HG02870 (cell line): ENCODE measurements around the gene IFT27.
"Not testable (repeated sequence)": the region's sequence is repeated elsewhere in the genome, so short reads cannot be mapped to it uniquely, and the experiment has no call there.

Experiments used
- ATAC-seq: cut with Tn5 transposase; IDR thresholded peaks from one replicate; pipeline ENCODE4 v1.9.1; 2021; ENCODE audit warnings: mild to moderate bottlenecking, moderate library complexity; ENCODE audit not compliant: unreplicated experiment

Gene IFT27

DNA sequence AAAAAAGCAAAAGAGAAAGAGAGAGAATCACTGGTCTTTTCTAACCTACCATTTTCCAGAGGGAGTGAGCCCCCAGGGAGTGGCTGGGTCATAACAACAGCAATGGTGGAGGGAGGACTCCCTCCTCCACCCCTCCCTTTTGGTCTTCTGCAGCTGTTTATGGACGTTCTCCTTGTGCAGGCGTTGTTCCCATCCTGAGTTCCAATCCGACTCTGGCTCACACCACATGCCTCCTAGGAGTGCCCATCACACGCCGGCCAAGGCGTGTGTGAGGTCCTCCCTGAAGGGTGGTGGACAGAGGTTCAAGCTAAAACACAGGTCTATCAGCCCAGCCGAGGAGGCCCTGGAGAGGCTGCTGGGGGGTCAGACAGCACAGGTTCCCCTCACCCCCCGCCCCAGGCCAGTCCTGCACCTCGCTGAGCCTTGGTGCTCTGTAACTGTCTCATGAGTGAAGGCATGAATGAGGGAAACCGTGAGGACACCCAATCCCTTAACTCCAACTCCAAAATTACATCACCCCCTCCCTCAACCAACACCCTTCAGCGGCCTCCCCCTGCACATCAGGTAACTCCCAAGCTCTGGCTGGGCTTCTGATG, 29.4 kb downstream of the IFT27 start:
- ATAC-seq = no peak

DNA sequence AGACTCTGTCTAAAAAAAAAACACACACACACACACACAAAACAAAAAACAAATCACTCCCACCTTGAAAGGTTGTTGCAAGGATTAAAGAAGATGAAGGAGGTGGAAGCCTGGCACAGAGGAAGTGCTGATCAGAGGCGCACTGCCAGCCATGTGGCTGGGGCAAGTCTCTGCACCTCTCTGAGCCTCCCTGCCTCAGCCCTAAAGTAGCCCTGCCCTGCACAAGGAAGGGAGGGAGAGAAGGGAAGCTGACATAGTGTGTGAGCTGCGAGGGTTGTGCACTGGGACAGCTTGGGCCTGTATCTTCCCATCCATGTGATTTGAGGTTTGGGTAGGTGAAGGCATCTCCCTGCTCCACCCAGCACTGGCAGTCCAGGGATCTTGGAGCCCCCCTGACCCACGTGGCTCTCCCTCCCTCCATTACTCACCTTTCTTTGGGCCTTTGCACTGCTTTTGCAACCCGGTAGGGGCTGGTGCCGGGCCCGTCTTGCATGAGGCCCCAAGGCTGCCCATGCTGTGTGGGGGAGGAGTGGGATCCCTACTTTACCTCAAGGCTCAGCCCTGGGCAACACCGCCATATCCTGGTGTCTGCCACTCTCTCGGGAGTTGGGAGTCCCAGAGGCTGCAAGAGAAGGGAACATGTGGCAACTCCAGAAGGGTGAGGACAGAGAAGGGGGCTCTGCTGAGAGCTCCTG, 30.5 kb downstream of the IFT27 start:
- no peak for ATAC-seq

DNA sequence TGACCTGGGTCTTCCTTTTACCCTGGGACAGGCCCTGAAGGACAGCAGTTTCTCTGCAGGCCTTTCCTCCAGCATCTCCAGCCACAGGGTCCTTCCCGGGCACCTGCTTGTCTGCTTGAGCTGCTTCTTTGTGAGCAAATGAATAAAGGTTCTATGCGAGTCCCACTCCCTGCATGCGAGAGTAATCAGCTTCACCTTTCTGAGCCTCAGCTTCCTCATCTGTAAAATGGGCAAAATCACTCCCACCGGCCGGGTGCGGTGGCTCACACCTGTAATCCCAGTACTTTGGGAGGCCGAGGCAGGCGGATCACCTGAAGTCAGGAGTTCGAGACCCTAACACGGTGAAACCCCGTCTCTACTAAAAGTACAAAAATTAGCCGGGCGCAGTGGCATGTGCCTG, 31.1 kb downstream of the IFT27 start:
- no peak for ATAC-seq

DNA sequence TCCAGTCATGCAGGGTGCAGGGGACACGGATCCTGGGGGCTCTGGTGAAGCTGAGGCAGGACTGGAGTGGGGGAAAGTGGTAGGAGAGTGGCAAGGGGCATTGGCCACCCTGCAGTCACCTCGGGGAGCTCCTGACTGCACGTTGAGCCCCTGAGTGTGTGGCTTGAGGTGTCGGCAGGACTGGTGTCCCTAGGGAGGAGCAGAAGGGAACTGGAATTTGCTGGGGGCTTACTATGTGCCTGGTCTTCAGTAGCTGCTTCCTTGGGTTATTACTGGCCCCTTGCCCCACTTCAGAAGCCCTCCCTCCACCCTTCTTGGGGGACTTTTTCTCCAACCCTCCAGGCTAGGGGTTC, 31.5 kb downstream of the IFT27 start:
- no peak for ATAC-seq

DNA sequence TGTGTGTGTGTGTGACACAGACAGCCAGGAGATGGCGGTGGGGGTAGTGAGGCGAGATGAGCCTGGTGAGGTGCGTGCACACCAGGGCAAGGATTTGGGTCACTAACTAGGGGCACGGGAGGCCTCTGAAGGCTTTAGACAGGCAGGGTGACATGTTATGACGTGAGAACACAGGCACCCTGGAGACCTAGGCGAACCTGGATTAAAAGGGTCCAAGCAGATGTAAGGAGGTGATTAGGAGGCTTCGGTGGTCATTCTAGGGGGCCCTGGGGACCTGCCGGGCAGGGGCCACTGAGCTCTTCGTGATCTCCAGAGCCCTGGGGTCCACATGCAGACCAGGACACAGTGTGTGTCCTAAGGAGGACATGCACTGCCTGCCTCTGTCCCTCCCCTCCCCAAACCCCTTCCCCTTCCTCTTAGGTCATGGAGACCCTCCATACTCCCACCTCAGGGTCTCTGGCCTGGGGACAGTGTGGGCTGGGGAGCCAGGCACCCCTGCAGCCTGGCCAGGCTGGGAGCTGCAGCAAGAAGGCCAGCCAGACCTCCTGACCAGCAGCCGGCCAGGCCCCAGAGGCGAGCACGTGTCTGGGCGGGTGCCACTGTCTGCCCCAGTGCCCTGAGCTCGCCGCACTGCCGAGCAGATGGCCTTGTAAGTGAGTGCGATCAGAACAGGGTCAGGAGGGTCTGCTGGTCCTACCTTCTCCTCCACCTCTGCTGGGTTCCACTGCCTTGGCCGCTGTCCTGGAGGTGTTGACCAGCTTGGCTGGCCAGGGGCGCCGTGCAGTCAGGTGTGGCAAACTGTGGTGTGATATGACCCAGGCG, 32.1 kb downstream of the IFT27 start:
- ATAC-seq = no peak

DNA sequence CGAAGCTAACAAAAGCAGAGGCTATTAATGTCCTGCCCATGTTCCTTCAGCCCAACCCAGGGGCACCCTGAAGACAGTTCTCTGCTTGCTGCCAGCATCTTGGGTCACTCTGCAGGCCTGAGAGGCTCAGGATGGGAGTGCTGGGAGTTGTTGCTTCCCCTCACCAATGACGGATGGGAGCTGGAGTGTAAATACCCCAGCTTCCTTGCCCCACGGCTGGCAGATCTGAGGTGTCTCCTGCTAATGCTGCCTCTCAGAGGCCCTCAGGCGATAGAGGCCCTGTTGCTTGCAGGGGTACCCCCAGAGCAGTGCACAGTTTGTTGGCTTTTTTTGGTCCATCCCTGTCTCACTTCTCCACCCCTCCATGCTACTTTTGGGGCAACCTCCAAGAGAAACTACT, 32.9 kb downstream of the IFT27 start:
- no peak for ATAC-seq

DNA sequence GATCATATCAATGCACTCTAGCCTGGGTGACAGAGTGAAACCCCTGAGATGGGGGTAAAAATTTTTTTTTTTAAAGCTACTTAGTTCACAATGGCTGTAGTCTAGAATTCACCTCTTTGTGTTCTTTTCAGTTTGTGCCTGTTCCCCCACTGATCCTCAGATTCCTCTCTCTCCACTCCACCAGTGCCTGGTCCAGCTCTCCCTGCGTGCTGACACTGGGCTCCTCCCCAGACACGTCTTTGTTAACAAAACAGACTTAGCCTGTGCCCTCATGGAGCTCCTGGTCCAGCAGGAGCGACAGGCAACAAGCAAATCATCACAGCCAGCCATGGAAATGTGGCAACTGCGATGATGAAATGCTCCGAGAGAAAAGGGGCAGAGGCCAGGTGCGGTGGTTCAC, 34.0 kb downstream of the IFT27 start:
- no peak for ATAC-seq

DNA sequence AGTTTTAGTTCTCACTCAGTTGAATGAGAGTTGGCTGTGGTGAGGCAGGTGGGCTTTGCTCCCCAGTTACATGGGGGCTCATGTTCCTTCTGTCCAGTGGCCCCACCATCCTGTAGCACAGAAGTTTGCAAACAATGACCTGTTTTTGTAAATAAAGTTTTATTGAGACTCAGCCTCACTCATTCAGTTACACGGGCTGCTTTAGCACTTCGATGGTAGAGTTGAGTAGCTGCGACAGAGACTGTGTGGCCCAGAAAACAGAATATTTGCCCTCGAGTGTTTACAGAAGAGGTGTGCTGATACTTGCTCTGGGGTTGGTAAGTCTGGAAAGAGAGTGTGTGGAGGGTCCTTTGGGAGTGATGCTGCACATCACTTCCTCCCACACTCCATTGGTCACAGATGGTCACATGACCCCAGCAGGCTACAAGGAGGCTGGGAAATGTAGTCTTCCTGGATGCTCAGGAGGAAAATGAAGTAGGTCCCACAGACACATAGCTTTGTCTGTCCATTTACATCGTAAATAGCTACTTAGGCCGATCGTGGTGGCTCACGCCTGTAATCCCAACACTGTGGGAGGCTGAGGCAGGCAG, 34.6 kb downstream of the IFT27 start:
- ATAC-seq = no peak

DNA sequence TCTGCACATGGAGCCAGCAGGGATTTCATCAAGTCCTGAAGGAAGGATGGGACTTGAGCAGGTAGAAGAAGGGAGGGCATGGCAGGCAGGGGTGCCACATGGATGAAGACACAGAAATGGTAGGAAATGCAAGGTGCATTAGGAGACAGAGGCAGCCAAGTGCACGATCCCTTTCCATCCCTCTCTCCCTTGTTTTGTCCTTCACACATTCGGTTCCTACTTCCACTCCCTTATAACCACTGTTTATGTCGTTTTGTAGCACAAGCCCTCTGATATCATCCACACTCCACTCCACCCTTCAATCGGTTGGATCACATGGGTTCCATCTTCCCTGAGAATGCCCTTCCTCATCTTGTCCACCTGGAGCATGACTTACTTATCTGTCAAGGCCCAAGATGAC, 35.2 kb downstream of the IFT27 start:
- ATAC-seq = no peak

DNA sequence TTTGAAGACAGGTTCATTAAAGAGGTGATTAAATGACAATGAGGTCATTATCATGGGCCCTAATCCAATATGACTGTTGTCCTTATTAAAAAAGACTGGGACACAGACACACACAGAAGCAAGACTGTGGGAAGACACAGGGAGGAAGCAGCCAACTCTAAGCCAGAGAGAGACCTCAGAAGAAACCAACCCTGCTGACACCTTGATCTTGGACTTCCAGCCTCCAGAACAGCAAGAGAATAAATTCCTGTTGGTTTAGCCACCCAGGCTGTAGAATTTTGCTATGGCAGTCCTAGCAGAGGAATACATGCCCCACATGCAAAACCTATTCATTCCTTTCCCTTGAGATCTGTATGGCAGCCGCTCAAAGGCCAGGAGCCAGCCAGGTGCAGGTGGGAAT, 36.7 kb downstream of the IFT27 start:
- ATAC-seq = no peak

DNA sequence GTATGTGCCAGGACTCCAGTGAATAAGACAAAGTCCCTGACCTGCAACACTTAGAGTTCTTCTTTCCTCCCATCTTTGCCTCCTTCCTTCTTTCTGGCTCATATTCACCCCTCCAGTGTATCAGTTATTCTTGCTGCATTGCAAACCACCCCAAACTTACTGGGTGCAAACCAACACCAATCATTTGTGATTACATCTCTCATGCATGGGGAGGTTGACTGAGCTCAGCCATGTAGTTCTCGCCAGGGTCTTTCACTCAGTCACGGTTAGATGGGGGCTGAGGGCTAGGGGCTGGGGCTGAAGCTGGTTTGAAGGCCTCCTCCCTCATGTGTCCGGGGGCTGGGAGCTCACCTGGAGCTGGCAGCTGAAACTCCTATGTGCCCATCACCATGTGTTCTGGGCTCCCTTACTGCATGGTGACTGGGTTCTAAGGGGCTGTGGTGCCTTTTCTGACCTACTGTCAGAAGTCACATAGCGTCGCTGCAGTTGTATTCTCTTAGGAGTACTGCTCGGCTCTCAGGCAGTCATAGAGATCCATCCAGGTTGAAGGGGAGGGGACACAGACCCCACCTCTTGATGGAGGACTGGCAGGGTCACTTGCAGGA, 37.4 kb downstream of the IFT27 start:
- no peak for ATAC-seq

DNA sequence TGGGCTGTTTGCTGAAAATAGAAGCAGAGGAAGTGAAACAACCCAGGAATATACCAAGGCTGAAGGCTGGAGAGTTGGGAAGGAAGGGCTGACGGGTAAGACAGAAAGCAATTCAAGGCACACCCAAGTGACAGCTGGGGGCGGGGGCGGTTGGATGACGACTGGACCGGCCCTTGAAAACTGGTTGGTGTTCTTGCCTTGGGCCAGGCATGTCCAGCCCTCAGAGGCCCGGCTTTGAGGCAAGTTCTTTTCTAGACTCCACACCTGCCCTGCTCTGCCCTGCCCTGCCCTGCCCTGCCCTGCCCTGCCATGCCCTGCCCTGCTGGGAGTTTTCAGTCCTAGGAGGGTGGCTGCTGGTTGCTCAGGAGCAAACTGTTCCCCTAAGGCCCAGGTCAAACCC, 38.1 kb downstream of the IFT27 start:
- ATAC-seq = no peak

DNA sequence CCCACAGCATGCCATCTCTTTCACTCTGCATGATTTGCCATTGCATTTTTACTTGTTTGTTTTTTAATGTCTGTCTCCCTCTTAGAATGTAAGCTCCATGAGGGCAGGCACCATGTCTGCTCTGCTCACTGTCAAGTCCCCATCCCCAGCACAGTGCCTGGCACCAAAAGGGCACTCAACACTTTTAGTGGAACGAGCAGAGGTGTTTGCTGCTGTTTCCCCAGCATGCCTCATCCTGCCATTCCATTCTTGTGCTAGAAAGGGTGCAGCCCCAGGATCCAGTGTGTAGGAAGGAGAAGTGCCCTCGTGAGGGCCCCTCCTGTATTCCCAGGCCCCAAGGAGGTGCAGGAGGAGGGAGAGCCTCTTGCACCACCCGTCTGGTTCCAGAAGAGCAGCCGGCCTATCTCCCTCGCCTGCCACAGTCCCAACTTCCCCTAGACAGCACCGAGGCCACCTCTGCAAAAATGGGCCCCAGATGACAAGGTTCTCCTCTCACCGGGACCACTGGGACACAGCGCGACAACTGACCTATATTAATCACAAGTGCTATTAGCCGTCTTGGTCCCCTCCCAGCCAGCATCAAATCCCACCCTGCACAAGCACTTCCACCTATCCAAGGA, 39.1 kb downstream of the IFT27 start:
- no peak for ATAC-seq

DNA sequence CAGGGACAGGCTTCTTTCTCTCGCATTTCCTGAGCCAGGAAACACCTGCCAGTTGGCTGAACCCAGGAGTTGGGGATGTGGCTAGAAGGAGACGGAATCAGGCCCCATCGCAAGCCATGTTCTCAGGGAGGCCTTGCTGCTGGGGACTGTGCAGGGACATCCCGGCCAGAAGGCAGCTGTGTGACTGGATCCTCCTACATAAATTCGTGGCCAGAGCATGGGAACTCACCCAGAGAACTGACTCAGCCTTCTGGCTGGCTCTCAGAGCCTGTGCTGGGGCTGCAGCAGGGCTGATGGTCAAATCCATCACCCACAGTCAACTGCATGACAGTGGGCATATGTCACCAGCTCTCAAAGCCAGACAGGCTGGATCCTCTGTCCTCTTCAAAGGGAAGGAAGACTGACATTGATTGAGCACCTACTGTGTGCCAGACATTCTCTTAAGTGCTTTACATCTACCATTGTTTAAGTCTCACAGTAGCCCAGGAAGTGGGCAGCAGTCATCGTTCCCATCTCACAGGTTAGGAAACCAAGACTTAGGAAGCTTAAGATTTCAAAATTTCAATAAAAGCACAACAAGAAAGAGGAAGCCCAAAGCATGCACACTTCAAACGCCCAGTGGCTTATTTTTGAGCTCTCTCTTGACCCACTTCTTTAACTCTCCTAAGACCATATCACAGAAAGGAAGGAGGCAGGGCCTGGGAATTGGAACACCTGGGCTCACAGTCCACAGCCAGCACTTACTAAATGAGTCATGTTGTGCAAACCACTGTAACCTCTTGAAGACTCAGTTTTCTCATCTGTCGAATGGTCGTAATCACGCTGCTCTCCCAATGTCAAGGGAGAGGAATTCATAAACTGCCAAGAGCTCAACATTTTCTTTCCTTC, 41.5 kb downstream of the IFT27 start:
- no peak for ATAC-seq

DNA sequence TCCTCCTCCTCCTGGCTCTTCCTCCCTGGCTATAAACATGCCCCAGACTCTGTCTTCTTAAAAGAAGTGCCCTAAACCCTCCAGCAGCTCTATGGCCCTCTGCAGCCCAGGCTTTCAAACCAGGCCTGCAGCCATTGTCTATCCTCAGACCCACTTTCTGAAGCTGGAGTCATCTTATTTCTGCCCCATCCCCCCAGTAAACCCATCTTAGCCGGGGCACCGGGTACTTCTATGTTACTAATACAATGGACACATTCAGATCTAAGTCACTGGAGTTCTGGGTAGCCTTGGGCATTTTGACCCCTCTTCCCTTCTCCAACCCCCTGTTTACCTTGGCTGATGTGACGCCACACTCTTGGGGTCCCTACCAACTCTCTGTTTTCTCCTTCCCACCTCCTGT, 42.6 kb downstream of the IFT27 start:
- ATAC-seq = no peak

DNA sequence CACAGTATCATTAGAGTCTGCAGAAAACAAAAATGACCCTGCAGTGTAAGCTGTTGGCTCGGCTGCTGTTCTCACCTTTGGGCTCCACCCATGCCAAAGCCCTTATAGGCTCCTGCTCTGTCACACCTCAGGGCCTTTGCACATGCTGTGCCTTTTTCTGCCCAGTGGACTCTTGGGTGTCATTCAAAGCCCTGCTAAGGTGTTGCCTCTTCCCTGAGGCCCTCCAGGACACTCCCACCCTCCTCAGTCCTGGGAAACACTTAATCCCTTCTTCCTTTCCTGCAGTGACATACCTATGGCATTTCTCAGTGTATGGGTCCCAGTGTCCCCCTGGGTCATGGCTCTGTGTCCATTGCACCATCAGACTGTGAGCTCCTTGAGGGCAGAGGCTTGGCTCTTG, 43.3 kb downstream of the IFT27 start:
- no peak for ATAC-seq

DNA sequence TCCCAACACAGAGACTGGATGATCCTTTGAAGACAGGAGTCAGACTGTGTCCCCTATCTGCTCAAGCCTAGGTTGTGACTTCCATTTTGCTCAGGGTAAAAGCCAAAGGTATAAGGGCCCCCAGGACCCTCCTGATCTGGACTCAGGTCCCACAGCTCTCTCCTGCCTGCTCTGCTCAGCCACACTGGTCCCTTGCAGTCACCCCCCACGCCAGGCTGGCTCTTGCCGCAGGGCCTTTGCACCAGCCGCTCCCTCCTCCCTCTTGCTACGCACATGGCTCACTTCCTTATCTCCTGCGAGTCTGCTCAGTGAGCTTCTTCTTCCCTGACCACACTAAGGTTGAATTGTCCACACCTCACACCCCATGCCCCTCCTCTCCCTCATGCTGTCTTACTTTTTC, 44.0 kb downstream of the IFT27 start:
- ATAC-seq = no peak

DNA sequence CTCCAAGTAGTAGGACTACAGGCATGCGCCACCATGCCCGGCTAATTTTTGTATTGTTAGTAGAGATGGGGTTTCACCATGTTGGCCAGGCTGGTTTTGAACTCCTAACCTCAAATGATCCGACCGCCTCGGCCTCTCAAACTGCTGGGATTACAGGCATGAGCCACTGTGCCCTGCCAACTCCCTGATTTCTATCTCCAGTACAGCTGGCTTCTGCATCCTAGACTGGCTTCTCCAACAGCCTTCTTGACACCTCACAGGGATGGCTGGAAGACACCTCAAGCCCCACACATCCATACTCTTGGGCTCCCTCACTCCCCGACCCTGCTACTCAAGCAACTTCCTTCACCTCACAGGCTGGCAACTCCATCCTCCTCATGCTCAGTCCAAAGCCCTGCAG, 44.6 kb downstream of the IFT27 start:
- not testable (repeated sequence) for ATAC-seq

DNA sequence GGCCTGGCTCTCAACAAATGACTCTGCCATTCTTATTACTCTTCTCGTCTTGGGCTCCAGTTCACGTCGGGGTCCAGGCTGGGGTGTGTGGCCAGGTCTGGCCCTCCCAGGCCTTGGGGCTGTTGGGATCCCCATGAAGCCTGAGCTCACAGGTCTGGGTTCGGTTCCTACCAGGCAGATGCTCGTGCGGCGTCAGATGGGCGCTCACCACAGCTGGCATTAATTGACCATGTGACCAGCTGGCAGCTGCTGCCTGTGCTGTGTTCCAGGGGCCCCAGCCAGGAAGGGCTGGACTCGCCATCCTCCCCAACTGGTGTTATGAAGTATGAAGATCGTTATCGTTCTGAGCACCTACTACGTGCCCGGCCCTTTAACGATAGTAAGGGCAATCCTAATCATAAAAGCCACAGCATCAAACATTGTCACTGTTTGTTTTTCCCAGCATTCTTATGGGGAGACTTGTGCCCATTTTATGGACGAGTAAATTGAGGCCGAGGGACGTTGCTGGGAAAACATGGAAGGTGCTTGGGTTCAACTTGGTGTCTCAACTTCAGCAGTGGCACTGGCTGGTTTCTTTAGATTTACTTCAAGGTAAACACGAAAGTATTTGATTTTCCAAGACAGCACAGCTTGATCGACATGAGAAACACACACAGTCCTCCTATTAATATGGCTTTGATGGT, 45.6 kb downstream of the IFT27 start:
- ATAC-seq = no peak

DNA sequence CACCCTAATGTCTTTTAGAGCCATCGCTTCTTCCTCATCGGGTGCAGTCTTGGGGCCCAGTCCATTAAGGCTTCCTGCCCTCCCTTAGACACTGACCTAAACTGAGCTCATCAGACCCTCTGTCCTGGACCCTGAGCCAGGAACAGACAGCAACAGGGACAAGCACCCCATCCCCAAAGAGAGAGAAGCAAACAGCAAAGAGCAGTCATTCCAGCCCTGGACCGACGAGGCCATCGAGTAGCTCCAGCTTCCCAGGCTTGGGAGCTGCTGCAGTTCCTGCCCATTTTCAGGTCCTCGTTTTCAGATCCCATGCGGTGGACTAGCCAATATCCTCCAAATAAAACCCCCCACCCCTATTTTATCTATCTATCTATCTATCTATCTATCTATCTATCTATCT, 46.6 kb downstream of the IFT27 start:
- no peak for ATAC-seq
